NT2/D1 (cell line): ENCODE results near the gene SNX4.

Source experiments
- SUZ12 ChIP-seq: IDR thresholded peaks from 2 replicates; pipeline ENCODE4 v1.6.1; 2011; ENCODE audit not compliant: insufficient read length, insufficient read depth; ENCODE audit errors: extremely low read depth
- YY1 ChIP-seq: IDR thresholded peaks from 2 replicates; pipeline ENCODE4 v1.6.1; 2011; ENCODE audit not compliant: insufficient read length, insufficient read depth
- ZNF274 ChIP-seq: IDR thresholded peaks from 2 replicates; pipeline ENCODE4 v1.6.1; 2011; ENCODE audit warnings: mild to moderate bottlenecking, low read depth, low read length

DNA sequence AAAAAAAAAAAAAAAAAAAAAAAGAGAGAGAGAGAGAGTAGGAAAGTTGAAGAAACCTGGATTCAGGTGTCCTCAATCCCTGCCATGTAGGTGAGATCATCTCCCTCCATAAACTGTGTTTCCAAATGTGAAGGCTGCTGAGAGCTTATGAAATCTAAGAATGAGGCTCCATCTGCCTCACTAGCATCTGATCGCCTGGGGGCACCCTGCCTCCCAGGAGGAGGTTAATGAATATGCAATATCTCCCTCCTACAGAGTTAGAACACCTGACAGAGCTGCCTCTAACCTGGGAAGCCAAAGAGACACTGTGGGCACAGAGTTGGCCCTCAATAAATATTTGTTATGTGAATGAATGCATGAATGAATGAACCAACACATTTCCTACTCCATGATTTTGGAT is 121.0 kb downstream of the SNX4 start:
- no peak for TF ChIP-seq ZNF274
- TF ChIP-seq YY1, result no peak
- TF ChIP-seq SUZ12, result no peak
